Renal cortical epithelial cell (primary cell): ENCODE measurements around the gene XYLT1. TPM values are rescaled to one million over a fixed set of nuclear protein-coding genes. Genes with fewer than 3 reads are reported as not detected.

Experiments
- DNase-seq: peaks from one replicate; pipeline ENCODE4 v3.0.0-alpha.2; 2011; ENCODE audit warnings: low read depth
- total RNA-seq: library from RNA; depleted of rRNA; stranded (reverse); fragments of >200 nt; gene quantifications from 2 replicates; pipeline ENCODE4 v1.2.3, GENCODE V29; 2014

XYLT1 gene
- total RNA-seq, 1 donor from 2014 or later, result 0.15 TPM

GRCh38 chr16:17258848-17259713, 211.7 kb downstream of the XYLT1 start:
- no peak for DNase-seq

- DNase-seq, result no peak
Observed at GRCh38 chr16:17258077-17258599, 212.6 kb downstream of the XYLT1 start.

- DNase-seq, result no peak
Observed at GRCh38 chr16:17257426-17258023, 213.2 kb downstream of the XYLT1 start.

GRCh38 chr16:17252701-17253100, 218.1 kb downstream of the XYLT1 start:
- DNase-seq, result no peak

- DNase-seq, result no peak
Observed at GRCh38 chr16:17252064-17252463, 218.7 kb downstream of the XYLT1 start.

- no peak for DNase-seq
Observed at GRCh38 chr16:17251496-17251895, 219.3 kb downstream of the XYLT1 start.

GRCh38 chr16:17246974-17247732, 223.6 kb downstream of the XYLT1 start:
- DNase-seq, result no peak

GRCh38 chr16:17246268-17246885, 224.4 kb downstream of the XYLT1 start:
- DNase-seq, result no peak

GRCh38 chr16:17245776-17246175, 225.0 kb downstream of the XYLT1 start:
- no peak for DNase-seq

GRCh38 chr16:17244872-17245551, 225.7 kb downstream of the XYLT1 start:
- DNase-seq, result no peak

- no peak for DNase-seq
Observed at GRCh38 chr16:17241264-17241835, 229.4 kb downstream of the XYLT1 start.

- no peak for DNase-seq
Observed at GRCh38 chr16:17238285-17239028, 232.3 kb downstream of the XYLT1 start.

- no peak for DNase-seq
Observed at GRCh38 chr16:17237350-17237944, 233.3 kb downstream of the XYLT1 start.

- DNase-seq, result no peak
Observed at GRCh38 chr16:17235147-17235815, 235.5 kb downstream of the XYLT1 start.

- no peak for DNase-seq
Observed at GRCh38 chr16:17233318-17234002, 237.3 kb downstream of the XYLT1 start.

- DNase-seq, result no peak
Observed at GRCh38 chr16:17232487-17232886, 238.3 kb downstream of the XYLT1 start.

- no peak for DNase-seq
Observed at GRCh38 chr16:17231972-17232371, 238.8 kb downstream of the XYLT1 start.

- DNase-seq, result no peak
Observed at GRCh38 chr16:17230932-17231581, 239.7 kb downstream of the XYLT1 start.
